Lung (tissue), 12 donors: ENCODE data around the gene TRPM2. TPM values are rescaled to one million over a fixed set of nuclear protein-coding genes. Genes with fewer than 3 reads are reported as not detected.

Experiments
- ATAC-seq: fragments of 200-7000 bp; cut with Tn5 transposase; one replicate; pipeline ENCODE4 v1.9.1; 2020; ENCODE audit warnings: moderate number of reproducible peaks; ENCODE audit not compliant: insufficient read depth, low FRiP score
- DNase-seq, 3 donors: peaks; one replicate each; pipeline ENCODE4 v3.0.0-alpha.2; 2013 to 2017
- H3K27ac ChIP-seq, 2 donors: one replicate each; pipeline ENCODE4 v1.5.1; 2013; ENCODE audit warnings: mild to moderate bottlenecking in 2 of 2, moderate library complexity in 2 of 2, control low read depth in 1 of 2, inconsistent platforms in 1 of 2, low read depth in 1 of 2, low read length in 1 of 2
- H3K27me3 ChIP-seq, 3 donors: one replicate each; pipeline ENCODE4 v1.5.1; 2013; ENCODE audit warnings: low read length in 2 of 3; ENCODE audit not compliant: control insufficient read depth in 3 of 3, insufficient read depth in 3 of 3
- H3K36me3 ChIP-seq, 4 donors: one replicate each; pipeline ENCODE4 v1.5.1; 2013; ENCODE audit warnings: low read length in 4 of 4, mild to moderate bottlenecking in 1 of 4, moderate library complexity in 1 of 4; ENCODE audit not compliant: control insufficient read depth in 4 of 4, insufficient read depth in 4 of 4
- H3K4me1 ChIP-seq, 5 donors: one replicate each; pipeline ENCODE4 v1.5.1; 2013; ENCODE audit warnings: low read length in 5 of 5, mild to moderate bottlenecking in 2 of 5, moderate library complexity in 1 of 5; ENCODE audit not compliant: control insufficient read depth in 5 of 5, insufficient read depth in 5 of 5
- H3K4me3 ChIP-seq: one replicate; pipeline ENCODE4 v1.5.1; 2013; ENCODE audit warnings: mild to moderate bottlenecking, control low read depth, moderate library complexity
- H3K9ac ChIP-seq, 2 donors: one replicate each; pipeline ENCODE4 v1.5.1; 2013; ENCODE audit warnings: low read length in 2 of 2, control low read depth in 1 of 2; ENCODE audit not compliant: insufficient read depth in 1 of 2
- H3K9me3 ChIP-seq, 4 donors: one replicate each; pipeline ENCODE4 v1.5.1; 2013; ENCODE audit warnings: low read length in 3 of 4, mild to moderate bottlenecking in 1 of 4, moderate library complexity in 1 of 4; ENCODE audit not compliant: control insufficient read depth in 4 of 4, insufficient read depth in 3 of 4
- WGBS, 2 donors: extraction: QIAGEN DNeasy Blood & Tissue Kit; methylation state at CpG; one replicate each; pipeline ENCODE4 v1.1.7; 2013; 5-methylcytosine and 5-hydroxymethylcytosine counted together
- polyA plus RNA-seq, 2 donors: library from polyadenylated mRNA; stranded (reverse); fragments of 200-250 nt; gene quantifications; one replicate each; pipeline ENCODE4 v1.2.1, GENCODE V29; 2013
- total RNA-seq, 2 donors: library from RNA; depleted of rRNA in 1 of 2; stranded (reverse); fragments of >200 nt in 1 of 2; gene quantifications; one replicate each; pipeline ENCODE4 v1.2.1, GENCODE V29; 2014 to 2021
- TF ChIP-seq, protein P1 (sequence below): IDR thresholded peaks from 2 replicates; pipeline ENCODE4 v1.5.1; 2012; ENCODE audit warnings: mild to moderate bottlenecking; ENCODE audit errors: control extremely low read depth, extremely low read depth
- donor health status: control.
- donor health status: control.
- donor health status: Bipolar disorder and iron deficiency.
- donor health status: healthy.
- donor health status: DM: yes; HTN: yes; CAD: no.

TRPM2 gene
- total and polyA plus RNA-seq, 4 donors, result 5.9 to 26.2 (median 10.3) TPM

DNA sequence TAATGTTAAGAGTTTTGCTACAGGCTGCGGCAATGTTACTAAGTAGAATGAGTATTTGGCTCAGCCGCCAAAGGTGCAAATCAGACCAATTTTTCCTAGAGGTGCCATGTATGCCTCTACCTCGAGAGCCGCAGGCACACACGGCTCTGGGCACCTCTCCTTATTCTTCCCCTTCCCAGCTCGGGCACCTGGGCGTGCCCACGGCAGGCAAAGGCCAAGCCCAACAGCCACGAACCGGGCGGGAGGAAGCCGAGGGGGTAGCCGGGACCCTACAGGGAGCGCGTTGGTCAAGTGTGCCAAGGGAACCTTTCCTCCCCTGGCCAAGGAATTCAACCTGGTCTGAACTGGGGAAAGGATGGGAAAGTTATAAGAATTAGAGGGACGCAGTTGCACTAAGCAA is 132.9 kb downstream of the TRPM2 start:
- 61 to 81% methylated on average over 16 of the region's 16 CpGs for WGBS, 2 donors
- H3K27ac ChIP-seq, result no peak overlapping the region
- H3K27me3 ChIP-seq, result no peaks in the 10 kb centered on the region
- ATAC-seq, result no peak
- TF ChIP-seq, protein P1, sequence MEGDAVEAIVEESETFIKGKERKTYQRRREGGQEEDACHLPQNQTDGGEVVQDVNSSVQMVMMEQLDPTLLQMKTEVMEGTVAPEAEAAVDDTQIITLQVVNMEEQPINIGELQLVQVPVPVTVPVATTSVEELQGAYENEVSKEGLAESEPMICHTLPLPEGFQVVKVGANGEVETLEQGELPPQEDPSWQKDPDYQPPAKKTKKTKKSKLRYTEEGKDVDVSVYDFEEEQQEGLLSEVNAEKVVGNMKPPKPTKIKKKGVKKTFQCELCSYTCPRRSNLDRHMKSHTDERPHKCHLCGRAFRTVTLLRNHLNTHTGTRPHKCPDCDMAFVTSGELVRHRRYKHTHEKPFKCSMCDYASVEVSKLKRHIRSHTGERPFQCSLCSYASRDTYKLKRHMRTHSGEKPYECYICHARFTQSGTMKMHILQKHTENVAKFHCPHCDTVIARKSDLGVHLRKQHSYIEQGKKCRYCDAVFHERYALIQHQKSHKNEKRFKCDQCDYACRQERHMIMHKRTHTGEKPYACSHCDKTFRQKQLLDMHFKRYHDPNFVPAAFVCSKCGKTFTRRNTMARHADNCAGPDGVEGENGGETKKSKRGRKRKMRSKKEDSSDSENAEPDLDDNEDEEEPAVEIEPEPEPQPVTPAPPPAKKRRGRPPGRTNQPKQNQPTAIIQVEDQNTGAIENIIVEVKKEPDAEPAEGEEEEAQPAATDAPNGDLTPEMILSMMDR, result no peak
- no peaks in the 10 kb centered on the region for H3K9me3 ChIP-seq
- H3K36me3 ChIP-seq, result no peaks in the 10 kb centered on the region
- no peak for DNase-seq
- no peak overlapping the region for H3K9ac ChIP-seq
- H3K4me1 ChIP-seq, result peaks cover 0 to 6% (median 0%) of the 10 kb centered on the region in 5 donors
- H3K4me3 ChIP-seq, result no peak overlapping the region

DNA sequence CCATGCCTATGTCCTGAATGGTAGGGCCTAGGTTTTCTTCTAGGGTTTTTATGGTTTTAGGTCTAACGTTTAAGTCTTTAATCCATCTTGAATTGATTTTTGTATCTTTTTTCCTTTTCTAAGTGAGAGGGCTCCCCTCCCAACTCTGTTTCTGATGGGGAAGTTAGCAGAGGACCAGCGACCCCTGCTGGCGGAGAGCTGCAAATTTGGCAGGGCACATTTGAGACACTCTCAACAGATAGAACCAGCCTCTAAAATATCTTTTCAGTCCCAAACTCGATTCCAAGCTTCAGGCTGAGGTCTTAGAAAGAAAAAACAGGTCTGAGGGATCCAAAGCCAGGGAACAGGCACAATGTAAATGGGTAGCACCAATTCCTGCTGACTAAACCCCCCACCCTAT is 134.4 kb downstream of the TRPM2 start:
- no peak overlapping the region for H3K9ac ChIP-seq
- ATAC-seq (no peak), DNase-seq (no peak)
- TF ChIP-seq, protein P1, result no peak
- peaks cover 0 to 5% (median 0%) of the 10 kb centered on the region in 5 donors for H3K4me1 ChIP-seq
- H3K4me3 ChIP-seq, result no peak overlapping the region
- peaks cover 0 to 4% (median 2%) of the 10 kb centered on the region in 4 donors for H3K9me3 ChIP-seq
- H3K27ac ChIP-seq, result no peak overlapping the region
- 36 to 43% methylated on average over 4 of the region's 4 CpGs for WGBS, 2 donors
- no peaks in the 10 kb centered on the region for H3K27me3 ChIP-seq
- H3K36me3 ChIP-seq, result no peaks in the 10 kb centered on the region

DNA sequence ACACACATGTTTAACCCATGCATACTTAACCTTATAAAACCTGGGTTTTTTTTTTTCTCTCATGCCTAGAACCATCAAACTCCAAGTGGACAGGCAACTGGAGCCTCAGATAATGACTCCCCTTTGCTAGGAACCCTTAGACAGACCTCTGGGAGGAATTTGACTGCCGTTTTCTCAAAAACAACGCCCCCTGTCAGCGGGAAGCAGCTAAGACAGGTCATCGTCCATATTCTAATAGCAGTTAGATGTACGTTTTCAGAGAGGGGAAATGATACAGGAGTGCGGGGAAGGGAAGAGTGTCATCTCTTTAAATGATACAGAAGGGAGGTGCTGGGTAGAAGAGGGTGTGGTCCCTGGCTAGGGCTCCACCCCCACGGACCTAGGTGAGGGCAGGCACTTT is 136.5 kb downstream of the TRPM2 start:
- Histone ChIP-seq H3K27me3 (no peaks in the 10 kb centered on the region), H3K36me3 (no peaks in the 10 kb centered on the region), H3K9me3 (peaks cover 0 to 14% (median 7%) of the 10 kb centered on the region in 4 donors), H3K4me1 (peaks cover 0 to 5% (median 0%) of the 10 kb centered on the region in 5 donors), H3K4me3 (no peak overlapping the region), H3K9ac (no peak overlapping the region), H3K27ac (no peak overlapping the region)
- 38 to 47% methylated on average over 7 of the region's 7 CpGs for WGBS, 2 donors
- DNase-seq (no peak), ATAC-seq (no peak)
- TF ChIP-seq, protein P1, result no peak

DNA sequence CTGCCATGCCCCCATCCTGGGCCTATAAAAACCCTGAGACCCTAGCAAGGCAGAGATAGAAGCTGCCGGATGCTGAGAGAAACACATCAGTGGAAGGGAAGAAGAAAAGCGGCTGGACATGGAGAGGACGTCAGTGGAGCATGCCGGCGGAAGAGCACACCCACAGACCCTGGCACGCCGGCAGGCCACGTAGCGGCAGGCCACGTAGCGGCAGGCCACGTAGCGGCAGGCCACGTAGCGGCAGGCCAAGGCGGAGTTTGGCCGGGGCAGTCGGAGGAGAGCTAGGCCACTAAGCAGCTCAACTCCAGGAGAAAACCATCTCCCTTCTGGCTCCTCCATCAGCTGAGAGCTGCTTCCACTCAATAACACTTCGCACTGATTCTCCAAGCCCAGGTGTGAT is 137.0 kb downstream of the TRPM2 start:
- DNase-seq (no peak), ATAC-seq (no peak)
- TF ChIP-seq, protein P1, result no peak
- peaks cover 0 to 14% (median 7%) of the 10 kb centered on the region in 4 donors for H3K9me3 ChIP-seq
- H3K9ac ChIP-seq, result no peak overlapping the region
- H3K4me3 ChIP-seq, result no peak overlapping the region
- H3K4me1 ChIP-seq, result peaks cover 0 to 3% (median 0%) of the 10 kb centered on the region in 5 donors
- H3K36me3 ChIP-seq, result no peaks in the 10 kb centered on the region
- 96% methylated on average over 19 of the region's 19 CpGs for WGBS, 2 donors
- no peaks in the 10 kb centered on the region for H3K27me3 ChIP-seq
- H3K27ac ChIP-seq, result no peak overlapping the region
